H1 (cell line): Measurements from ENCODE around the gene FLRT2. TPM values are rescaled to one million over a fixed set of nuclear protein-coding genes. Genes with fewer than 3 reads are reported as not detected.

ENCODE experiments used
- EP300 ChIP-seq, 2 experiments: IDR thresholded peaks; 1 replicate in 1 of 2; 2 replicates in 1 of 2; pipeline ENCODE4 v1.6.1; 2011 to 2012; ENCODE audit warnings: low read depth in 2 of 2, low read length in 2 of 2, mild to moderate bottlenecking in 2 of 2, borderline replicate concordance in 1 of 2, inconsistent platforms in 1 of 2, moderate library complexity in 1 of 2
- SIN3A ChIP-seq, 2 experiments: IDR thresholded peaks in 1 of 2; conservative IDR thresholded peaks in 1 of 2; 2 replicates each; pipeline ENCODE4 v1.6.1; 2011 to 2012; ENCODE audit warnings: low read length in 2 of 2, improper control_type of control experiment in 1 of 2, low read depth in 1 of 2, mild to moderate bottlenecking in 1 of 2
- TEAD4 ChIP-seq: IDR thresholded peaks from 2 replicates; pipeline ENCODE4 v1.6.1; 2012; ENCODE audit warnings: low read depth, low read length, inconsistent platforms, mixed read lengths
- polyA plus RNA-seq, 7 experiments: library from polyadenylated mRNA; depleted of rRNA in 3 of 7; stranded (reverse) in 5 of 7; unstranded in 2 of 7; fragments of >200 nt in 5 of 7; fragments of 200-250 nt in 2 of 7; gene quantifications; 1 replicate in 5 of 7; 2 replicates in 1 of 7; 4 replicates in 1 of 7; pipeline versions ENCODE4 v1.2.1 to v1.2.3, GENCODE V29; 2011 to 2013; ENCODE audit warnings: missing spikeins in 2 of 7, mixed read lengths in 2 of 7
- total RNA-seq: library from RNA; stranded (reverse); fragmentation: NEBNext Ultra II Directional; extraction: Animal tissue kit (Norgen Biotek cat#: 25700); gene quantifications from 2 replicates; pipeline ENCODE4 v1.2.1, GENCODE V29; 2021

The FLRT2 gene
- total and polyA plus RNA-seq, 2 of the 8 experiments (the other 6 are each of a cell fraction or from before 2014, with no cell fraction given), result 2.4 to 6.9 TPM

DNA sequence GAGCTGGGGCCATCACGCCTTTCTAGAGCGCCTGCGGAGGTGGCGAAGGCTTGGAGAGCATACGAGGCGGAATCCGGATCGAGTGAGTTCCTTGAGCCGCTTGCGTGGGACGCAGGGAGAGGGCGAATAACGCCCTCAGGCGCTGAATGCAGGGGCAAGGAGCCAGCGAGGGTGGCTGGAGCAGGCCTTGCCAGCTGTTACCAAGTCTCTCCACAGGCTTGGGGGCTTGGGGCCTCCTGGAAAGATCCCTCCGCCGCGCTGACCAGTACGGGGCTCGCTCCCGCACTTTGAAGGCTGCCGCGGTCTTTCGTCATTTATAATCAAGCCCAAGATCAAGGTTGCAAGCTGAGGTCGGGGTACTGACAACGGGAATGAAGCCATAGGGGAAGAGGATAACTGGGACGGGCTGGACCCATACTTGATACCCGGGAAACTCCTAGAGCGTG lies 1.2 kb downstream of the FLRT2 start (continued):
- 0 out of 4 replicates have a peak, but pooled peaks of 1 of the 2 experiments have one; percentile 19 for TF ChIP-seq SIN3A (conservative IDR thresholded peaks at IDR 0.05 in 1 of 2, IDR thresholded peaks at IDR 0.05 in 1 of 2; ENCODE audit: low read depth in 1 of 2, low read length in 2 of 2)
- TF ChIP-seq TEAD4, result no peak
- TF ChIP-seq EP300 (IDR thresholded peaks at IDR 0.05; ENCODE audit: borderline replicate concordance in 1 of 2, low read depth in 2 of 2, low read length in 2 of 2), result no peak
